Left lung (tissue), 10 donors: ENCODE data around the gene MKLN1. TPM values are rescaled to one million over a fixed set of nuclear protein-coding genes. Genes with fewer than 3 reads are reported as not detected.

ENCODE experiments used
- ATAC-seq: fragments of 200-7000 bp; cut with Tn5 transposase; one replicate; pipeline ENCODE4 v1.9.1; 2020; ENCODE audit warnings: moderate library complexity
- DNase-seq, 4 donors: peaks; one replicate each; pipeline ENCODE4 v3.0.0-alpha.2; 2013 to 2020
- H3K27ac ChIP-seq, 2 donors: fragments of 200-600 bp; sonication (generic) in 1 of 2; one replicate each; pipeline versions ENCODE4 v1.5.0 to v1.8.0; 2020 to 2021
- H3K27me3 ChIP-seq, 2 donors: fragments of 200-600 bp; sonication (generic) in 1 of 2; one replicate each; pipeline versions ENCODE4 v1.5.0 to v1.8.0; 2020 to 2021
- H3K36me3 ChIP-seq, 2 donors: fragments of 200-600 bp; sonication (generic) in 1 of 2; one replicate each; pipeline versions ENCODE4 v1.5.0 to v1.8.0; 2020 to 2021
- H3K4me1 ChIP-seq, 2 donors: fragments of 200-600 bp; one replicate each; pipeline ENCODE4 v1.8.0; 2021
- H3K4me3 ChIP-seq, 2 donors: fragments of 200-600 bp; sonication (generic) in 1 of 2; one replicate each; pipeline versions ENCODE4 v1.5.0 to v1.8.0; 2020 to 2021; ENCODE audit warnings: mild to moderate bottlenecking in 1 of 2
- H3K9me3 ChIP-seq, 2 donors: fragments of 200-600 bp; sonication (generic) in 1 of 2; one replicate each; pipeline versions ENCODE4 v1.5.0 to v1.8.0; 2020 to 2021
- intact Hi-C, 2 donors: fragments of 100-400 bp; cut with DNase I; formaldehyde crosslinking; loops; one replicate each; pipeline versions ENCODE4 v1.11.2 to v1.14.2; 2022
- polyA plus RNA-seq, 6 donors: library from polyadenylated mRNA; unstranded; fragments of 120-200 nt; gene quantifications; one replicate each; pipeline ENCODE4 v1.2.1, GENCODE V29; 2013; ENCODE audit not compliant: insufficient read length in 6 of 6
- total RNA-seq, 2 donors: library from RNA; stranded (reverse); fragmentation: NEBNext Ultra II Directional; extraction: Animal tissue kit (Norgen Biotek cat#: 25700); gene quantifications; one replicate each; pipeline ENCODE4 v1.2.1, GENCODE V29; 2021
- TF ChIP-seq, protein P1 (sequence below), 2 donors: fragments of 200-600 bp; sonication (generic) in 1 of 2; IDR thresholded peaks; one replicate each; pipeline versions ENCODE4 v1.5.0 to v1.8.0; 2021; ENCODE audit warnings: antibody characterized with exemption in 2 of 2
- donor health status: DM: no; HTN: yes; CAD: no.
- donor health status: DM: no; HTN: no; CAD: no.

Gene MKLN1
- total and polyA plus RNA-seq, 8 donors, result 38.7 to 49.0 (median 44.5) TPM

- Histone ChIP-seq H3K27ac (no peak overlapping the region), H3K27me3 (no peaks in the 10 kb centered on the region), H3K36me3 (no peaks in the 10 kb centered on the region), H3K4me3 (no peak overlapping the region), H3K4me1 (no peaks in the 10 kb centered on the region), H3K9me3 (no peaks in the 10 kb centered on the region)
- TF ChIP-seq, protein P1, sequence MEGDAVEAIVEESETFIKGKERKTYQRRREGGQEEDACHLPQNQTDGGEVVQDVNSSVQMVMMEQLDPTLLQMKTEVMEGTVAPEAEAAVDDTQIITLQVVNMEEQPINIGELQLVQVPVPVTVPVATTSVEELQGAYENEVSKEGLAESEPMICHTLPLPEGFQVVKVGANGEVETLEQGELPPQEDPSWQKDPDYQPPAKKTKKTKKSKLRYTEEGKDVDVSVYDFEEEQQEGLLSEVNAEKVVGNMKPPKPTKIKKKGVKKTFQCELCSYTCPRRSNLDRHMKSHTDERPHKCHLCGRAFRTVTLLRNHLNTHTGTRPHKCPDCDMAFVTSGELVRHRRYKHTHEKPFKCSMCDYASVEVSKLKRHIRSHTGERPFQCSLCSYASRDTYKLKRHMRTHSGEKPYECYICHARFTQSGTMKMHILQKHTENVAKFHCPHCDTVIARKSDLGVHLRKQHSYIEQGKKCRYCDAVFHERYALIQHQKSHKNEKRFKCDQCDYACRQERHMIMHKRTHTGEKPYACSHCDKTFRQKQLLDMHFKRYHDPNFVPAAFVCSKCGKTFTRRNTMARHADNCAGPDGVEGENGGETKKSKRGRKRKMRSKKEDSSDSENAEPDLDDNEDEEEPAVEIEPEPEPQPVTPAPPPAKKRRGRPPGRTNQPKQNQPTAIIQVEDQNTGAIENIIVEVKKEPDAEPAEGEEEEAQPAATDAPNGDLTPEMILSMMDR (IDR thresholded peaks at IDR 0.05), result no peak
- DNase-seq (no peak), ATAC-seq (peak; percentile 33)
- intact Hi-C loops, result no loop called here
These were observed 34.7 kb upstream of the MKLN1 start for GRCh38 chr7:131293018-131293417.

DNA sequence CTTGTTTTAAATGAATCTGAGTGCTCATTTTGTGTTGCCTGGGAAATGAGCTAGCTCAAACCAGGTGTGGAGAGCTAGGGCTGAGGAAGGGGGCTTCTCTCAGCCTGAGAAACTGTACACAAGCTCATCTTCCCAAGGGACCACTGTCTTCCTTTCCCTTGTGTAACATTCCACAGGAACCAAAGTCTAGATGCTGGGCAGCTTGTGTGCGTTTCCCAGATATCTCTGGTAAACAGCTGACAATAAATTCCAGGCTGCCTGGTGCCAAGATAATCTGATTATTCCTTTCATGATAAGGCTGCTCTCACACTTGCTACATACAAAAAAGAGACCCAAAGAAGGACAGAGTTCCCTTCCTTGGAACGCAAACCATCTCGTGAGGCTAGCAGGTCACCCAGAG lies 33.1 kb upstream of the MKLN1 start:
- ATAC-seq, result no peak

GRCh38 chr7:131298608-131298992 lies 29.1 kb upstream of the MKLN1 start:
- no peaks in the 10 kb centered on the region for H3K27me3 ChIP-seq
- H3K27ac ChIP-seq, result no peak overlapping the region
- DNase-seq (no peak), ATAC-seq (no peak)
- H3K36me3 ChIP-seq, result no peaks in the 10 kb centered on the region
- TF ChIP-seq, protein P1 (IDR thresholded peaks at IDR 0.05), result no peak
- H3K4me3 ChIP-seq, result no peak overlapping the region
- H3K4me1 ChIP-seq, result no peaks in the 10 kb centered on the region
- no peaks in the 10 kb centered on the region for H3K9me3 ChIP-seq
- intact Hi-C loops, result no loop called here

More for the DNA sequence above, 33.1 kb upstream of the MKLN1 start:
- no peaks in the 10 kb centered on the region for H3K4me1 ChIP-seq
- H3K9me3 ChIP-seq, result no peaks in the 10 kb centered on the region
- intact Hi-C loops, result no loop called here
- H3K27ac ChIP-seq, result no peak overlapping the region
- TF ChIP-seq, protein P1 (IDR thresholded peaks at IDR 0.05), result no peak
- H3K36me3 ChIP-seq, result no peaks in the 10 kb centered on the region
- no peak overlapping the region for H3K4me3 ChIP-seq
- DNase-seq, result no peak
- H3K27me3 ChIP-seq, result no peaks in the 10 kb centered on the region

GRCh38 chr7:131299074-131299473 lies 28.6 kb upstream of the MKLN1 start:
- Histone ChIP-seq H3K4me1 (no peaks in the 10 kb centered on the region), H3K27ac (no peak overlapping the region), H3K36me3 (no peaks in the 10 kb centered on the region), H3K27me3 (no peaks in the 10 kb centered on the region), H3K4me3 (no peak overlapping the region), H3K9me3 (no peaks in the 10 kb centered on the region)
- ATAC-seq, result no peak
- DNase-seq, result no peak
- intact Hi-C loops, result no loop called here
- TF ChIP-seq, protein P1 (IDR thresholded peaks at IDR 0.05), result no peak

GRCh38 chr7:131300078-131300477 lies 27.6 kb upstream of the MKLN1 start:
- no peaks in the 10 kb centered on the region for H3K27me3 ChIP-seq
- TF ChIP-seq, protein P1 (IDR thresholded peaks at IDR 0.05), result no peak
- intact Hi-C loops, result loop anchor here in 1 of 2 donors (10.0 kb wide), 1 partner anchor 235 kb away; no protein-coding TSS in a partner anchor

More at GRCh38 chr7:131300078-131300477, 27.6 kb upstream of the MKLN1 start:
- no peaks in the 10 kb centered on the region for H3K9me3 ChIP-seq
- no peak overlapping the region for H3K4me3 ChIP-seq
- ATAC-seq, result no peak
- H3K4me1 ChIP-seq, result no peaks in the 10 kb centered on the region
- no peaks in the 10 kb centered on the region for H3K36me3 ChIP-seq
- no peak for DNase-seq
- no peak overlapping the region for H3K27ac ChIP-seq
